Endometrial microvascular endothelial cells (primary cell): ENCODE measurements around the gene CNOT6. TPM values are rescaled to one million over a fixed set of nuclear protein-coding genes. Genes with fewer than 3 reads are reported as not detected.

Source experiments
- in situ Hi-C: cut with HindIII; loops from 2 replicates; pipeline ENCODE4 v1.10.0; 2017; ENCODE audit warnings: low sequenced_read_pairs, low pct_unique_long_range_greater_than_20kb; ENCODE audit errors: inconsistent ontology term
- total RNA-seq: library from RNA; depleted of rRNA; stranded (reverse); fragments of >200 nt; gene quantifications from one replicate; pipeline ENCODE4 v1.2.3, GENCODE V29; 2015; ENCODE audit errors: inconsistent ontology term

CNOT6 gene
- total RNA-seq, 1 donor from 2014 or later, result 16.2 TPM

DNA sequence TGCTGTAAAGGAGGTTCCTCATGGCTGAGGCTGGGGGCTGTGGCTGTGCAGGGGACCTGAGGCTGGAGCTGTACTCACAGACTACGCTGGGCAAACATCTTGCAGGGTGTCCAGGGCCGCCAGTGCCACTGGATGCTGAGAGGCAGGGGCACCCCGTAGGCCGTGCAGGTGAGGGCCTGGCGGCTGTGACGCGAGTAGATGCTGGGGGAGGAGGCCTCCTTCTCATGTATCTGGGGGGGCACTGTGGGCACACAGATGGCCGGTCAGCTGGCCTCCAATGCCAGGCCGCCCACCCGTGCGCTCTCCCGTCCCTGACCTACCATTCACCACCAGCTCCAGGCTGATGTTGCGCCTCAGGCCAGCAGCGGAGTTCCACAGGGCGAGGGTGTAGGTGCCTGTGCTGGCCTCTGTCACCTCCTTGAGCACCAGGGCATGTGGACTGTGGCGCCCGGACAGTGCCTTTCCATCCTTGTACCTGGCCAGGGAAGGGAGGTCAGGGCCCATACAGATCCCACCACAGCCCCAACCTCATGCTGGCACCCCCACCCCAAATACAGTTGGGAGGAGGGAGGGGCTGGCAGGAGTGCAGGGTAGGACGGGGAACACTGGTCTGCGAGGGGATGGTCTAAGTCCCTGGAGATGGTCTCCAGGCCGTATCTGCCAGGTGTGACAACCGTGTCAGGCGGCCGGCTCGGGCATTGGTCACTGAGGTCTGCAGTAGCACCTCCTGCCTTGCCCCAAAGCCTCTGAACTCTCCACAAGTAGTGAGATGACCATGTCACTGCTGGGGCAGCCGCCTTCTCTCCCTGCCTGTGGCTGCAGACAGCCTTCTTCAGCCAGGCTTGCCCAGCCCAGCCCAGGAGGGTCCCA is 131.8 kb downstream of the CNOT6 start:
- in situ Hi-C loops, result no loop called here

GRCh38 chr5:180626661-180627385 is 132.6 kb downstream of the CNOT6 start:
- in situ Hi-C loops, result no loop called here

- in situ Hi-C loops, result no loop called here
Measured at GRCh38 chr5:180627386-180628120, 133.4 kb downstream of the CNOT6 start.

Other genes with a start within 250 kb of the CNOT6 start
- gene MAPK9, start 202.3 kb upstream of the CNOT6 start, total RNA-seq, result 26.7 TPM
- gene GFPT2, start 141.0 kb upstream of the CNOT6 start, total RNA-seq, result 6.2 TPM
- gene SCGB3A1, start 97.1 kb downstream of the CNOT6 start, total RNA-seq, result not detected
- gene FLT4, start 155.2 kb downstream of the CNOT6 start, total RNA-seq, result 33.5 TPM
- not detected for gene OR2Y1, start 245.7 kb downstream of the CNOT6 start, total RNA-seq